ENCODE data around the gene TTC28.
"Not testable (repeated sequence)": the region's sequence is repeated elsewhere in the genome, so short reads cannot be mapped to it uniquely, and the experiment has no call there.

TTC28 gene

DNA sequence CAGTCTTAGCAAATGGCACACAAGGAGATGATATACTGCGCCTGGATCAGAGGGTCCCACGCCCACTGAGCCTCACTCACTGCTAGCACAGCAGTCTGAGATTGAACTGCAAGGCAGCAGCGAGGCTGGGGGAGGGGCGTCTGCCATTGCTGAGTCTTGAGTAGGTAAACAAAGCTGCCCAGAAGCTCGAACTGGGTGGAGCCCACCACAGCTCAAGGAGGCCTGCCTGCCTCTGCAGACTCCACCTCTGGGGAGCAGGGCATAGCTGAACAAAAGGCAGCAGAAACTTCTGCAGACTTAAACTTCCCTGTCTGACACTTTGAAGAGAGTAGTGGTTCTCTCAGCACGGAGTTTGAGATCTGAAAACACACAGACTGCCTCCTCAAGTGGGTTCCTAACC is 470.2 kb downstream of the TTC28 start:
- DNase-seq = not testable (repeated sequence)

DNA sequence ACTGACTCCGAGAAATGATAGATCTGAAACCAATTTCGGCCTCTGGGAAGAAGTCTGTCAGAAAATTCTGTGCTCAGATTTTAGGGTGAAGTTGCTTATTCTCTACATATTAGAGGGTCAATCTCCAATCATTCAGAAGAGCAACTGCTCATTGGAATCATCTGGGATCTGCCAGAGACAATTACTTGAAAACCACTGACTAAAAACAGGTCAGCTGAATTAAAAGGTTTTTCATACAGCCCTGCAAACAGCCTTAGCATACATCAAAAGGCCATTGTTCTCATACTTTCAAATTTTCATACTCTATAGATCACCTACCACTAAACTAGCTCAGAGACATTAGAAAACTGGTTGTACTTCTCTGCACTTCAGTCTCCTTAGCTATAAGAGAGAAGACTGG is 470.9 kb downstream of the TTC28 start:
- no peak for DNase-seq

DNA sequence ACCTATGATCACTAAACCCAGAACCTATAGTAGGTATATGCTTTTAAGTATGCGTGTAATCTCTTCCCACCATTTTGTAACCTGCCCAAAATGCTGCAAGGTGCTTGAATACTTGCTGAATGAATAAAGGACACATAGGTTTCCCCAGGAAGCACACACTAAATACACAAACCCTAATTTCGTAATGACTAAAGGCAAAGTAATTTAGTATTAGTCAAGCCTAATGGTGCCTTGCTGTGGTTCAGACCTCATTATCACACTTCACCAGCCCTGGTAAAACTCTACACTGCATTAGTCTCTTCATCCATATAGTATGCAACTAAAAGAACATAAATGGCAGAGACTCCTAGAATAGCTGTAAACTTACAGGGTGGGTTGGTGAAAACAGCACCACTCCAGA is 471.6 kb downstream of the TTC28 start:
- DNase-seq = no peak

DNA sequence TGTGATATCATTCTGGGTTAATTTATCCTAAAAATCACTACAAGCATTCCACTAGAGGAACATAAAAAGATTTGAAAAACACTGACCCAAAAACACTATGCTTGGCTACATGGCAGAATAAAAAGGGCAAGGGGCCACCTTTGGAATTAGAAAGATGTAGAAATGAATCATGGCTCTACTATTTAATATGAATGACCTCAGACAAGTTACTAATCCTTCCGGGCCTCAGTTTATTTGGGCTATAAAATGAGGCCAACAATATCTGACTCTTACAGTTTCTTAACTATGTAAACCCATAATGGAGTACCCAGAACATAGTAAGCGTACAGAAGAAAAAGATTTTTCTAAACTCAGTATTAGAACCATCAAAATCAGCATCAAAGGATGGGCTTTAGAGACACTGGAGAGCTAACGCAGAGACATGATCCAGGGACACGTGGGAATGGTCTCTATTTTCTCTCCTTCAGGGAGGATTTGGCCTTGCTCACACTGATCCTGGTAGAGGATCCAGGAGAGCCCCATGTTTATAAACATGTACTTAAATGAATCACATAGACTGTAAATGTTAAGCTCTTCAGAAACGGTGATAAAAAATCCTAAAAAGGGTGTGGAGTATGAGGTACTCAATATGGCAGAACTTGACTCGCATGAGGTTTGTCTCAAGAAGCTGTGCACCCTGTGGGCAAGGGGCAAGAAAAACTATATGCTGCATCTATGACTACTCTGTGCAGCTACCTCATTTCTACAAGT is 472.2 kb downstream of the TTC28 start:
- no peak for DNase-seq

DNA sequence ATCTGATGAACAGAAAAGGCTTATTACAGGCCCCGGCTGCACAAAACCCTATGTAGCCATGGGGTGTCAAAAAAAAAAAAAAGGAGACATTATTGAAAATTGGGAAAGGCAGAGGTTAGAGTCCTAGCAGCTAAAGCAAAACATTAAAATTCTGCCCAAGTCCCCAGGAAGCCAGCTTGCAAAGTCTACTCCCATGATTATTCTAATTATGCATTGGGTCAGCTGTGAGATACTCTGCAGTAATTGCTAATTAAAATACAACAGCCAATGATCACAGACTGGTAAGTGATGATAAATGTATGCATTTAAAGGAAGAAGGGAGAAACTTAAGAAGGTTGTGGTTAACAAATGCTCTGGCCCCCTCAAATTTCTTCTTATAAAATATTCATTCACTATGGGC is 473.7 kb downstream of the TTC28 start:
- DNase-seq = no peak

DNA sequence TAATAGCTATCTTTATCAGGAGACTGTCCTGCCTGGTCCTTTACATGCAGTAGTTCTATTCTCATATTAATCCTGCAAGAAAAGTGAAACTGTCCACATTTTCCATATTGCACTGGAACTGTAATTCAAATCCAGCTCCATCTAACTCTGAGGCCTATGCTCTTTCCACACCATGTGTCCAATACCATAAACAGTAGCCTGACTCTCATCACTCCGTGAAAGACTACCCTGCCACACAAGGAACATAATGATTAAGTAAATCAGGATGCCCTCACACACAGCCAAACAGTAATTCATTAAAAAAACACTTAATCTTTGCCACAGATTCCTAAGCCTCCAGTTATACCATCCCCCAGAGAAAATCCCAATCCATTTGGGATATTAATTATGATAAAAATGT is 475.3 kb downstream of the TTC28 start:
- no peak for DNase-seq

DNA sequence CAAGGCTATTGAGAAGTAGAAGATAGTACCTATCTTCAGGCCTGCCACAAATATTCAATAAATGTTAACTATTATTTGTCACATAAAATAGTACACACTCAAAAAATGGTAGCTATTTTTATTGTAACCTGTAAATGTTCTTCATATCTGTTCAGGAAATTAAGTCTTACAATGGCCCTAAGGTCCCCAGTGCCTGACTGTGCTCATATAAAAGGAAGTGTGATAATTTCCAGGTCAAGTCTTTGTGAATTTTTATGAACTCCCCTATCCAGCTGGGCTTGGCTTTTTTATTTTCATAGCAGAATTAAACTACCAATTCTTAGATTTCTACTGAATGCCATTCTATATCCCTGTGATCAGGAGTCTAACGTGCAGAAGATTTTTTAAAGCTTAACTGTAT is 476.4 kb downstream of the TTC28 start:
- DNase-seq = no peak

DNA sequence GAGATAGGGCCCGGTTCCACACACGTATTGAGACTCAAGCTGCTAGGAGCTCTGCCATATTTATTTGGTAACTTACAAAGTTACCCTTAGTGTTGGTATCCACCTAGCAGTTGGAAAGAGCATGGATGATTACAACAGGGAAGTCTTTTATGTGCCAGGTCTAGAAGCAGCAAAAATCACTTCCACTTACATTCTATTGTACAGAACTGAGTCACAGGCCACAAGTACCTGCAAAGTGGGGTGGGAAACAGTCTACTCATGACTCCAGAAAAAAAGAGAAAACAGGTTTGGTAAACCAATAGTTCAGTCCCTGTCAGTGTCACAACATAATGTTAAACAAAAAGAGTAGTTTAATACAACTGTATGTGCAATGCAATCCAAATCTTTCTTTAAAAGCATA is 480.9 kb downstream of the TTC28 start:
- DNase-seq = no peak

DNA sequence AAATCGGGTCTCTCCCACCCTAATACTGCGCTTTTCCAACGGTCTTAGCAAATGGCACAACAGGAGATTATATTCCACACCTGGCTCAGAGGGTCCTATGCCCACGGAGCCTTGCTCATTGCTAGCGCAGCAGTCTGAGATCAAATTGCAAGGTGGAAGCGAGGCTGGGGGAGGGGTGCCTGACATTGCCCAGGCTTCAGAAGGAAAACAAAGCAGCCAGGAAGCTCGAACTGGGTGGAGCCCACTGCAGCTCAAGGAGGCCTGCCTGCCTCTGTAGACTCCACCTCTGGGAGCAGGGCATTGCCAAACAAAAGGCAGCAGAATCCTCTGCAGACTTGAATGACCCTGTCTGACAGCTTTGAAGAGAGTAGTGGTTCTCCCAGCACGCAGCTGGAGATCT is 488.1 kb downstream of the TTC28 start:
- not testable (repeated sequence) for DNase-seq

DNA sequence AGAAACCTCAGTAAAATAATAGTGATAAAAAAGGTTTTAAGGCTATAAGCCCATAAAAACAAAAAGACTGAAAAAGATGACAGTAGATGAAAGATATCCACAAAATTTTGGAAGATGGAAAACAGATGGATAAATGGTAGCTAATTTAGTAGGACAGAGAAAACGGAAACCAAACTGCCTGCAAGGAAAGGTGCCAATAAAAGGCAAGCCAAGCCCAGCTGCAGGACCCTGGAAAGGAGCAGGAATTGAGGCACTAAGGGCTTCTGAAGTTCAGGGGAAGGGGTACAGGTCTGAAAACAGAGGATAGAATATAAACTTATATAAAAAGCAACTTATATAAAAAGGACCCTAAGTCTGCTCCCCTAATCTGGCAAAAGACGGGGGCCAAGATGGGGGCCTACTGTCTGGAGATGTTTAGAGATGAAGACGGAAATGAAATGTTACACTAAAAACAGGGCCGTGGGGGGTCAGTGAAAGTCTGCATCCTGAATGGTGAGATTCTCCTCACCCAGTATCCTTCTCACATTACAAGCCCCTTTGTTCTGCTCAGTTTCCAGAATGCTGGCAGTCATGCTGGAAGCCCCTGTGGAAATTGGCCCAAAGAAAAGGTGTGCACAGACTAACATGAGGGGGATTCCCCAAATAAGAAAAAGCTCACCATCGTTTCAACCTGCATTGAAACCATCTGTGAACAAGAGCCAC is 491.3 kb downstream of the TTC28 start:
- no peak for DNase-seq

DNA sequence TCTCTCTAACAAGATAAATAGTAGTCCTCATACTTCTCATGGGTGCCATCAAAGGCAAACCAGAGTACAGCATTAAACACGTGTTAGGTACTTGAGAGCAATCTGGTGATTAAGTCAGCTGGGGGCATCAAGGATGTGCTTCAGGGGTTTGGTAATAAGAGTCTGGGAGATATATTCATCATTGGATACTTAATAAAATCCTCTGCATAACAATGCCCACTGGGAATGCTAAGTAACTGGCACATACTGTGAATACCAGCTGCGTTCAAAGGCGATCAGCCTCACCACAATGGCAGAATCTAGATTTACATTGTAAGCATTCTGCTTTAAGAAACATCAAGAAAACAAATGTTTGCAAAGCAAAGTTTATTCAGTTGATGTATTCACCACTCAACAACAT is 492.0 kb downstream of the TTC28 start:
- no peak for DNase-seq

DNA sequence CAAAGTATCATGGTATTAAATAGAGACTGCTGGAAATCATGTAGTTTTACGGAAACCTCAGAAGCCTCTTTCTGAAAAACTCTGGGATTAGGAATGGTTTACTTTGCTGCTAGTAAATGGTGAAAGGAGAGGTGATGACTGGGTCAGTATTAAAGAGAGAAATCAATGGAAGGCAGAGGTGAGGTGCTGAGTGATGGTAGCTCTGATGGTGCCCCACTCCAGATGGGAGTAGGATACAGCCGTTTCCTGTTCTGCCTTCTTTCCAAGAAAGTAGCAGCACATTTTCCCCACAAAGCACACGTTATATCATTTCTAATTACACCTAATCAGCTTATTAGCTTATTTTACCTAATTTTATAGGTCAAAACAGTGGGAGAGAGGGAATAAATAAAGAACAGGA is 493.0 kb downstream of the TTC28 start:
- DNase-seq = no peak

DNA sequence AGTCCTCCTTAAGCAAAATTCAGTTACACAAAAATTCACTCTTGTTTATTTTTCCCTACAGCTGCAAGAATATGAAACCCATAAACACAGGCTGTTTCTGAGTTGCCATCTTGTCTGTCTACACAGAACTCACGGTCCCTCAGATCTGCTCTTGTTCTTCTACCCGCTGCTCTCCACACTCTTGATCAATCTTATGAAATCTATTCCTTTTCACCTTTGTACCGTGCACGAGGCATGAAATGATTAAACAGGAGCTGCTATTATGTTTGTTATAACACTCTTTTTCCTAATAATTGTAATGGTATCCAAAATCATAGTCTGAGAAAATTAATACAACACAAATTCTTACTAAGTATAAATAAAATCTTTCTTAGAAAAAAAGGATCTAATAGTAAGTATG is 494.5 kb downstream of the TTC28 start:
- no peak for DNase-seq

DNA sequence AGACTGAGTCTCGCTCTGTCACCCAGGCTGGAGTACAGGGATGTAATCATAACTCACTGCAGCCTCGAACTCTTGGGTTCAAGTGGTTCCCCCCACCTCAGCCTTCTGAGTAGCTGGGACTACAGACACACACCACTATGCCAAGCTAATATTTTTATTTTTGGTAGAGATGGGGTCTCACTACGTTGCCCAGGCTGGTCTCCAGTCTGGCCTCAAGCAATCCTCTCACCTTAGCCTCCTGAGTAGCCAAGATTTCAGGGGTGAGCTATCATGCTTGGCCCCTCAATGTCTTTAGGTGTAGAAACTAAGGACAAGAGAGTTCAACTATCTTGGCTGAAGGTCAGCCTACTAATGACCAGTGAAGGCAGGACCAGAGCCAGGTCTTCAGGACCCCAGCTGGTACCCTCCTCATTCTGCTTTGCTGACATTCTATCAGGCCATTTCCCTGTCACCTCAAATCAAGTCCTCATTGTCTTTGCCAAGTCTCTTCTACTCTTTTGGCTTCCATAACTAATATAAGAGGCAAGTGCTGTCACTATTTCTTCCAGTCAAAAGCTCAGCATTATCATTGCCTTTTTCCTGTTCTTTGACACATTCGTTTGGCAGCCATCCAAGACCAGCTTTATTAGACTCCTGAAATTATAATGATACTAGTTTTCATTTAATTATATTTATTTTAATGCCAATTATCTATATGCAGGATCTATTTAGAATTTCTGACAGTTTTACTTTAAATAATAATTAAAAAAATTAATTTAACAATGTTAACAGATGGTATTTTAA is 496.4 kb downstream of the TTC28 start:
- no peak for DNase-seq

DNA sequence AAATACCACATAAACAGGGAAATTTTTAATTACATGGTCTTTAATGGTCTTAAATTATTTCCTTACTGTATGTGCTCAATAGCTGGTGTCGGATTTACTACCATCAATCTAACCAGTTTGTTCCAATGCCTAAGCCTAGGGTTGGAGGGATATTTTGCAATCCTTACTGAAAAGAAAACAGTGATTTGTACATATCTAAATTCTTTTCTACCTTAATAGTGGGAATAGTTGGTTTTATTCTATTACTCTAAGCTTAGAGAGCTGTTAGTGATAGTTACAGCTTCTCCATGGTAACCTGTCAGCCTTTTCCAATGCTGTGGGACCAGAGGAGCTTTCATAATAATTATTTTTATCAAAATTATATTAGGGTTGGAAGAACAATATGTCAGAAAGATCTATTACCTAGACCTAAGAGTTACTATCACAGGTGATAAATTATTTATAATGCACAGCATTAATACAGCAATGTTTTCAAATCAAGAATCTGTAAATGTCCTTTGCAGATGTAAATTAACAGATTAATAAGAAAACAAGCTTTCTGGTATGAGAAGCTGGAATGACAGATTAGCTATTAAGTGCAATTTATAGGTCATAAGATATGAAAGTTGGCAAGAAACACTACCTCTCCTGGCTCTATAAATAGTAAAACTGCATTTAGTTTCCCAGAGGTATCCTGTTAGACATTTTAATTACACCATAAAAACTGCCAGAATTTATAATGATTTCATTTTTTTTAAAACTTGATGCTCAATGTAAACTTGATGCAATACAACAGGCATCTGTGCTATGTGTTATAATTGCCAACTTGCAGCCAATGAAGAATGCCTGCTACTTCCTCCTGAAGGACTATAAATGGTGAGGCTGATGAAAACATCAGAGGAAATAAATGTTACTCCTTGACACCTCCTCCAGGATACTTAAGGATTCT is 498.6 kb downstream of the TTC28 start:
- no peak for DNase-seq

DNA sequence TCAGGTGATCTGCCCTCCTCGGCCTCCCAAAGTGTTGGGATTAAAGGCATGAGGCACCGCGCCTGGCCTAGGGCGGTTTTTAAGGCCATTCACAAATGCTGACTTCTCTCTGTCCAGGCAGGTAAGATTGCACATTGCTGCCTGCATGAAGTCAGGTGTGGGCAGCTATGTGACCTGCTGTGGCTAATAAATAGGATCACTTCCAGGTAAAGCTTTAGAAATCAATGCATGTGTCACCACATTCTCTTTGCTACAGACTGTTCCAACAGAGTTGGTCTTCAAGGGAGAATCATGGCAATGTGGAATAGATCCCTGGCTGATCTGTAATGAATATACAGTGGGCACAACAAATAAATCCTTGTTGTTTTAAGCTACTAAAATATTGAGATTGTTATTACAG is 500.2 kb downstream of the TTC28 start:
- DNase-seq = no peak

DNA sequence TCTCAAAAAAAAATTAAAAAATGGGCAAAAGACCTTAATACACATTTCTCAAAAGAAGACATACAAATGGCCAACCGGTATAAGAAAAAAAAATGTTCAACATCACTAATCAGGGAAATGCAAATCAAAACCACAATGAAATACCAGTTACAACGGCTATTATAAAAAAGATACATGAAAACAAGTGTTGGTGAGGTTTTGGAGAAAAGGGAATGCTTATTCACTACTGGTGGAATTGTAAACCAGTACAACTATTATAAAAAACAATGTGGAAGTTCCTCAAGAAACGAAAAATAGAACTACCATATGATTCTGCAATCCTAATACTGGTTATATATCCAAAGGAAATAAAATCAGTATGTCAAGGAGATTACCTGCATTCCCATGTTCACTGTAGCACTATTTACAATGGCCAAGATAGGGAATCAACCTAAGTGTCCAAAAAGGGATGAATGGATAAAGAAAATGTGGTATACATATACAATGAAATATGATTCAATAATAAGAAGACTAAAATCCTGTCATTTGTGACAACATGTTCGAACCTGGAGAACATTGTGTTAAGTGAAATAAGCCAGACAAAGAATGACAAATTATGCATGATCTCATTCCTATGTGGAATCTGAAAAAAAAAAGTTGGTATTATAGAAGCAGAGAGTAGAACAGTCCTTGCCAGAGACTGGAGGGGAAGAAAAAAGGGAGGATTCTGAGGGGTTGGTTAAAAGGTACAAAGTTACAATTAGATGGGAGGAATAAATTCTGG is 503.7 kb downstream of the TTC28 start:
- DNase-seq = no peak

DNA sequence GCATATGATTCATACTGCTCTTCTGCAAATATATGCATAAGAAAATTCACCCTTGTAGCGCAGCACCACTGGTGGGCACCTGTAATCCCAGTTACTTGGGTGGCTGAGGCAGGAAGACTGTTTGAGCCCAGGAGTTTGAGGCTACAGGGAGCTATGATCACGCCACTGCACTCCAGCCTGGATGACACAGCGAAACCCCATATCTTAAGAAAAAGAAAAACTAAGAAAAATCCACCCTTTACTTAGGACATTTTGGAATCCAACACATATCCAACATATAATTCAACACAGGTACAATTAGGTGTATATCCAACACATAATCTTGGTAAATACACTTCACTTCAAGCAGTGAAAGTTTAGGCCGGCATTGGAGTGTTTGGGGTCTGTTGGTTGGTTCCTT is 505.1 kb downstream of the TTC28 start:
- no peak for DNase-seq

DNA sequence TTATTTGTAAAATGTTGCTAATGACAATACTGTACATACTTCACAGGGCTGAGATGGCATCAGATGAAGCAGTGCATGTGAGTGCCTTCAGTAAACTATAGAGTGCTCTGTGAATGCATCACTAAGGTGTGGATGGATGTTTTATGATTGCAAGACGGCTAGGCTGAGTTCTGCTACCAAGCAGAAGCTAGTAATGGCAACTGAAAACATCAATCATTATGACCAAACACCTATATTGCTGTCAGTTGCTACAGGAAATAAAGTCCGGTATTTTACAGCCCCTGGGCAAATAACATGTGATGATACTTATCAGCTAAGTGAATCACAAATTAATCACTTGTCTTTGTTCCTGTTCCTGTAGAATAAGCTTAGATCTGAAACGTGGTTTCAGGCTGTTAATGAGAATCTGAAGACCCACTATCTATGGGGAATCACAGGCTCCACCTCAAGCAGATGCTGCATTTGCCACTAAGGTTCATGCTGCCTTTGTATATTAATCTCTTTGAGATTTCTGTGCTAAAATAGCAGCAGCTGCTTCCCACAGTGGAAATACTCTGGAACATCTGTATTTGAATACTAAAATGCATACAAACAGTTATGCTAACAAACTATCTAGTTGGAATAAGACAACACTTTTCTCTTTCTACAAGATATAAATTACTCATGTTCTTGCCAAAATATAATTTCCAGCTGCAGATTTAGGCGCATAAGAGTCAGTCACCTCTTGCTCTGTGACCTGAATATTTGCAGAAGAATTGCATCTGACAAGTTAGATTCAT is 506.6 kb downstream of the TTC28 start:
- no peak for DNase-seq

DNA sequence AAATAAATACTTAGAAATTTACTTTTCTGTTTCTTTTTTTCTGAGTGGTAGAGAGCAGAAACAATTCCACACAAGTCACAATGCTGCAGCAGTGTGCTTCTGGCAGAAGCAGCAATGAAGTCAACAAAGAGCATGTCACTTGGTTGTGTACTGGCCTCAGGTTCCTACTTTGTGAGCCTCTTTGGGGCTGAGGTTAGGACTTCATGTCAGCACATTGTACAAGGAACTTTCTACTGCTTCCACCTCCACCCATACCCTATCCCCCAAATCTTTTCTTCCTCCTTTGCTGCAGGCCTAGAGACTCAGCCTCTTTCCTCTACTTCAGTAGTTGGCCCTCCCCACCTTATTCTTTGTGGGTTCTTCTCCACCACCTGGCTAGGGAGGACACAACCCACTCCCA is 507.9 kb downstream of the TTC28 start:
- DNase-seq = no peak

DNA sequence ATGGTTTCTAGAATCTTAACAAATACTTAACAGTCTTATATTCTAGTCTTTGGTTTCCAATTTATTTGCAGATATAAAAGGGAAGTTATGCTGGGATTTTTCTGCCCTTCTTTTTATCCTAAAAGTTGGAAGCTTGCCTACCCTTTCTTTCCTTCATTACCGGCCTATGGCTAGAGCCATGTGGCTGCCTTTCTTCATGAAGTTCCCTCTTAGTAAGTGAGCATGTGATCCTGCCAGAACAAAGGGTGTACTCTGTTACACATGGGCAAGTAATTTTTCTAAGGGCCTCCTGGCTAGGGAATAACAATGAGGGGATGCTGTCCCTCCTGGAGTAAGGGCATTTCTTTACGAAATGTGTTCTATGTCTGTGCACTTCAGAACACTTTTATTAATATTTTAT is 508.5 kb downstream of the TTC28 start:
- DNase-seq = no peak
